ENCODE results near the gene IDH1. TPM values are rescaled to one million over a fixed set of nuclear protein-coding genes. Genes with fewer than 3 reads are reported as not detected.

Gene IDH1
- total and polyA plus RNA-seq, 2 of the 8 experiments (the other 6 are each of a cell fraction or from before 2014, with no cell fraction given), result 174 to 398 TPM

- Histone ChIP-seq H2BK120ac (replicated peaks; ENCODE audit: low read depth, low read length) (no peak overlapping the region), H4K5ac (ENCODE audit: insufficient read length, low read depth, low read length) (no peak overlapping the region), H3K18ac (ENCODE audit: extremely low read depth, low read length) (no peak overlapping the region), H3K4me3 (ENCODE audit: extremely low read depth in 1 of 4, insufficient read depth in 2 of 4, low read depth in 3 of 4, low read length in 4 of 4) (no peak overlapping the region), H3K36me3 (ENCODE audit: control insufficient read depth in 2 of 4, insufficient read depth in 4 of 4, low read length in 3 of 4) (no peaks in the 10 kb centered on the region), H4K20me1 (replicated peaks in 1 of 2; ENCODE audit: control insufficient read depth in 1 of 2, insufficient read depth in 2 of 2, low read length in 2 of 2) (no peaks in the 10 kb centered on the region), H4K91ac (replicated peaks; ENCODE audit: insufficient read length, low read length) (no peak overlapping the region), H2BK12ac (ENCODE audit: low read depth, low read length) (no peak overlapping the region), H3K9me3 (ENCODE audit: insufficient read depth in 2 of 2, low read depth in 1 of 2, low read length in 1 of 2) (no peaks in the 10 kb centered on the region), H3K23me2 (ENCODE audit: low read depth, low read length) (no peaks in the 10 kb centered on the region), H3K56ac (replicated peaks; ENCODE audit: insufficient read length, low read depth, low read length) (no peak overlapping the region), H3K23ac (ENCODE audit: insufficient read length) (no peak overlapping the region), H3K14ac (ENCODE audit: insufficient read length) (no peak overlapping the region), H3K4me1 (replicated peaks in 1 of 4; ENCODE audit: control insufficient read depth in 3 of 4, insufficient read depth in 4 of 4, low read length in 3 of 4) (no peaks in the 10 kb centered on the region), H2AFZ (ENCODE audit: low read length) (no peak overlapping the region), H2BK15ac (ENCODE audit: low read length) (no peak overlapping the region), H2BK5ac (ENCODE audit: low read depth, low read length) (no peak overlapping the region), H2BK20ac (ENCODE audit: low read length) (no peak overlapping the region), H3K79me1 (ENCODE audit: low read depth, low read length) (no peaks in the 10 kb centered on the region), H3K9ac (replicated peaks in 1 of 4; ENCODE audit: extremely low read depth in 1 of 4, low read depth in 3 of 4, low read length in 3 of 4) (no peak overlapping the region), H3K27ac (ENCODE audit: low read depth, low read length) (no peak overlapping the region), H4K8ac (ENCODE audit: extremely low read depth, insufficient read depth, low read length) (no peak overlapping the region), H2AK5ac (ENCODE audit: low read depth, low read length) (no peak overlapping the region), H3K27me3 (replicated peaks in 1 of 4; ENCODE audit: control insufficient read depth in 3 of 4, extremely low read depth in 1 of 4, insufficient read depth in 3 of 4, low read length in 3 of 4) (no peaks in the 10 kb centered on the region), H3K4ac (replicated peaks; ENCODE audit: insufficient read length, low read depth, low read length) (no peak overlapping the region), H3K4me2 (ENCODE audit: insufficient read depth in 1 of 2, low read depth in 2 of 2, low read length in 2 of 2) (no peak overlapping the region), H3K79me2 (ENCODE audit: control insufficient read depth in 1 of 2, insufficient read depth in 2 of 2, low read length in 2 of 2) (no peaks in the 10 kb centered on the region)
- 89% methylated on average over 3 of the region's 3 CpGs; no CpG with 5 or more reads in 1 of the 2 experiments for WGBS, 2 experiments (ENCODE audit: extremely low coverage in 1 of 2, insufficient coverage in 1 of 2, insufficient read length in 1 of 2, insufficient replicate concordance in 2 of 2, low coverage in 1 of 2, low lambda C conversion rate in 2 of 2, missing lambda C conversion rate in 1 of 2)
- FAIRE-seq, result no peak
- no peak for DNase-seq (ENCODE audit: low read depth in 1 of 2, low spot score in 2 of 2)
- ChIA-PET POLR2A (ENCODE audit: partially characterized antibody) (no interaction called here), CTCF (ENCODE audit: partially characterized antibody) (interaction anchor here (1.3 to 4.1 kb wide), 2 partner anchors 33 to 106 kb away, joined by 5 to 20 read pairs; no protein-coding TSS in a partner anchor)
- TF ChIP-seq NANOG (IDR thresholded peaks at IDR 0.05; ENCODE audit: insufficient read depth, low read depth, low read length, poor library complexity, severe bottlenecking) (no peak), EZH2 (IDR thresholded peaks at IDR 0.05; ENCODE audit: low read depth, low read length, severe bottlenecking) (no peak), TCF12 (IDR thresholded peaks at IDR 0.05; ENCODE audit: low read depth, low read length) (no peak)
- TF ChIP-seq, protein P1, sequence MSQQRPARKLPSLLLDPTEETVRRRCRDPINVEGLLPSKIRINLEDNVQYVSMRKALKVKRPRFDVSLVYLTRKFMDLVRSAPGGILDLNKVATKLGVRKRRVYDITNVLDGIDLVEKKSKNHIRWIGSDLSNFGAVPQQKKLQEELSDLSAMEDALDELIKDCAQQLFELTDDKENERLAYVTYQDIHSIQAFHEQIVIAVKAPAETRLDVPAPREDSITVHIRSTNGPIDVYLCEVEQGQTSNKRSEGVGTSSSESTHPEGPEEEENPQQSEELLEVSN (IDR thresholded peaks at IDR 0.05), result no peak
Measured at GRCh38 chr2:208207769-208208168, 47.1 kb downstream of the IDH1 start.

Data from H1 (cell line).